ENCODE results near the gene CRISP3.

DNA sequence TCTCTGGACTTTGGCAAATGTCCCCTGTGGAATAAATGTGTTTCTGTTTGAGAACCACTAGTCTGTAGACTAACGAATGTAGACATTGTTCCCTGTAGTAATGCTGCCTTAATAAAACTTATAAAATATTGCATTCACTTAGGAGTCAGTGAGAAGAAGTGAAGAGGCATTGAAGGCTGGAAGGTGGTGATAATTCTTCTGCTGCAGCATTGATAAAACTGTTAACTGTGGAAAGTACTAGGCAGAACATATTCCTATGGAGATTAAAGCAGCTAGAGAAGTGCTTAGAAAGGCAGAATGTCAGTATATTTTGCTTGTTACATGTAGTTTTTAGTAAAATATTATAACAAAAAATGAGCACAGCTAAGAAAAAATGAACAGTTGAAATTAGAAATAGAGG lies 38.1 kb upstream of the CRISP3 start:
- TF ChIP-seq, protein P1, sequence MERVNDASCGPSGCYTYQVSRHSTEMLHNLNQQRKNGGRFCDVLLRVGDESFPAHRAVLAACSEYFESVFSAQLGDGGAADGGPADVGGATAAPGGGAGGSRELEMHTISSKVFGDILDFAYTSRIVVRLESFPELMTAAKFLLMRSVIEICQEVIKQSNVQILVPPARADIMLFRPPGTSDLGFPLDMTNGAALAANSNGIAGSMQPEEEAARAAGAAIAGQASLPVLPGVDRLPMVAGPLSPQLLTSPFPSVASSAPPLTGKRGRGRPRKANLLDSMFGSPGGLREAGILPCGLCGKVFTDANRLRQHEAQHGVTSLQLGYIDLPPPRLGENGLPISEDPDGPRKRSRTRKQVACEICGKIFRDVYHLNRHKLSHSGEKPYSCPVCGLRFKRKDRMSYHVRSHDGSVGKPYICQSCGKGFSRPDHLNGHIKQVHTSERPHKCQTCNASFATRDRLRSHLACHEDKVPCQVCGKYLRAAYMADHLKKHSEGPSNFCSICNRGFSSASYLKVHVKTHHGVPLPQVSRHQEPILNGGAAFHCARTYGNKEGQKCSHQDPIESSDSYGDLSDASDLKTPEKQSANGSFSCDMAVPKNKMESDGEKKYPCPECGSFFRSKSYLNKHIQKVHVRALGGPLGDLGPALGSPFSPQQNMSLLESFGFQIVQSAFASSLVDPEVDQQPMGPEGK (tag by site-specific recombination; IDR thresholded peaks at IDR 0.05) = no peak
- TF ChIP-seq ZNF324 (tag by site-specific recombination; IDR thresholded peaks at IDR 0.05) (no peak), ZNF146 (tag by site-specific recombination; IDR thresholded peaks at IDR 0.05) (no peak), ATF2 (tag by site-specific recombination; IDR thresholded peaks at IDR 0.05; ENCODE audit: low read depth) (no peak), YY1 (tag by site-specific recombination; IDR thresholded peaks at IDR 0.05) (no peak), ZNF530 (tag by site-specific recombination; IDR thresholded peaks at IDR 0.05; ENCODE audit: low read depth) (no peak), ZNF274 (IDR thresholded peaks at IDR 0.05; ENCODE audit: low read length) (no peak), ZNF274 (tag by site-specific recombination; IDR thresholded peaks at IDR 0.05; ENCODE audit: borderline replicate concordance) (no peak), ZNF830 (tag by site-specific recombination; IDR thresholded peaks at IDR 0.05; ENCODE audit: low read depth) (no peak), ZNF692 (tag by site-specific recombination; IDR thresholded peaks at IDR 0.05) (no peak)
- TF ChIP-seq, protein P2, sequence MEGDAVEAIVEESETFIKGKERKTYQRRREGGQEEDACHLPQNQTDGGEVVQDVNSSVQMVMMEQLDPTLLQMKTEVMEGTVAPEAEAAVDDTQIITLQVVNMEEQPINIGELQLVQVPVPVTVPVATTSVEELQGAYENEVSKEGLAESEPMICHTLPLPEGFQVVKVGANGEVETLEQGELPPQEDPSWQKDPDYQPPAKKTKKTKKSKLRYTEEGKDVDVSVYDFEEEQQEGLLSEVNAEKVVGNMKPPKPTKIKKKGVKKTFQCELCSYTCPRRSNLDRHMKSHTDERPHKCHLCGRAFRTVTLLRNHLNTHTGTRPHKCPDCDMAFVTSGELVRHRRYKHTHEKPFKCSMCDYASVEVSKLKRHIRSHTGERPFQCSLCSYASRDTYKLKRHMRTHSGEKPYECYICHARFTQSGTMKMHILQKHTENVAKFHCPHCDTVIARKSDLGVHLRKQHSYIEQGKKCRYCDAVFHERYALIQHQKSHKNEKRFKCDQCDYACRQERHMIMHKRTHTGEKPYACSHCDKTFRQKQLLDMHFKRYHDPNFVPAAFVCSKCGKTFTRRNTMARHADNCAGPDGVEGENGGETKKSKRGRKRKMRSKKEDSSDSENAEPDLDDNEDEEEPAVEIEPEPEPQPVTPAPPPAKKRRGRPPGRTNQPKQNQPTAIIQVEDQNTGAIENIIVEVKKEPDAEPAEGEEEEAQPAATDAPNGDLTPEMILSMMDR (tag by site-specific recombination; IDR thresholded peaks at IDR 0.05) = no peak
- TF ChIP-seq, protein P3, sequence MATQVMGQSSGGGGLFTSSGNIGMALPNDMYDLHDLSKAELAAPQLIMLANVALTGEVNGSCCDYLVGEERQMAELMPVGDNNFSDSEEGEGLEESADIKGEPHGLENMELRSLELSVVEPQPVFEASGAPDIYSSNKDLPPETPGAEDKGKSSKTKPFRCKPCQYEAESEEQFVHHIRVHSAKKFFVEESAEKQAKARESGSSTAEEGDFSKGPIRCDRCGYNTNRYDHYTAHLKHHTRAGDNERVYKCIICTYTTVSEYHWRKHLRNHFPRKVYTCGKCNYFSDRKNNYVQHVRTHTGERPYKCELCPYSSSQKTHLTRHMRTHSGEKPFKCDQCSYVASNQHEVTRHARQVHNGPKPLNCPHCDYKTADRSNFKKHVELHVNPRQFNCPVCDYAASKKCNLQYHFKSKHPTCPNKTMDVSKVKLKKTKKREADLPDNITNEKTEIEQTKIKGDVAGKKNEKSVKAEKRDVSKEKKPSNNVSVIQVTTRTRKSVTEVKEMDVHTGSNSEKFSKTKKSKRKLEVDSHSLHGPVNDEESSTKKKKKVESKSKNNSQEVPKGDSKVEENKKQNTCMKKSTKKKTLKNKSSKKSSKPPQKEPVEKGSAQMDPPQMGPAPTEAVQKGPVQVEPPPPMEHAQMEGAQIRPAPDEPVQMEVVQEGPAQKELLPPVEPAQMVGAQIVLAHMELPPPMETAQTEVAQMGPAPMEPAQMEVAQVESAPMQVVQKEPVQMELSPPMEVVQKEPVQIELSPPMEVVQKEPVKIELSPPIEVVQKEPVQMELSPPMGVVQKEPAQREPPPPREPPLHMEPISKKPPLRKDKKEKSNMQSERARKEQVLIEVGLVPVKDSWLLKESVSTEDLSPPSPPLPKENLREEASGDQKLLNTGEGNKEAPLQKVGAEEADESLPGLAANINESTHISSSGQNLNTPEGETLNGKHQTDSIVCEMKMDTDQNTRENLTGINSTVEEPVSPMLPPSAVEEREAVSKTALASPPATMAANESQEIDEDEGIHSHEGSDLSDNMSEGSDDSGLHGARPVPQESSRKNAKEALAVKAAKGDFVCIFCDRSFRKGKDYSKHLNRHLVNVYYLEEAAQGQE (tag by site-specific recombination; IDR thresholded peaks at IDR 0.05) = no peak
- TF ChIP-seq, protein P4, sequence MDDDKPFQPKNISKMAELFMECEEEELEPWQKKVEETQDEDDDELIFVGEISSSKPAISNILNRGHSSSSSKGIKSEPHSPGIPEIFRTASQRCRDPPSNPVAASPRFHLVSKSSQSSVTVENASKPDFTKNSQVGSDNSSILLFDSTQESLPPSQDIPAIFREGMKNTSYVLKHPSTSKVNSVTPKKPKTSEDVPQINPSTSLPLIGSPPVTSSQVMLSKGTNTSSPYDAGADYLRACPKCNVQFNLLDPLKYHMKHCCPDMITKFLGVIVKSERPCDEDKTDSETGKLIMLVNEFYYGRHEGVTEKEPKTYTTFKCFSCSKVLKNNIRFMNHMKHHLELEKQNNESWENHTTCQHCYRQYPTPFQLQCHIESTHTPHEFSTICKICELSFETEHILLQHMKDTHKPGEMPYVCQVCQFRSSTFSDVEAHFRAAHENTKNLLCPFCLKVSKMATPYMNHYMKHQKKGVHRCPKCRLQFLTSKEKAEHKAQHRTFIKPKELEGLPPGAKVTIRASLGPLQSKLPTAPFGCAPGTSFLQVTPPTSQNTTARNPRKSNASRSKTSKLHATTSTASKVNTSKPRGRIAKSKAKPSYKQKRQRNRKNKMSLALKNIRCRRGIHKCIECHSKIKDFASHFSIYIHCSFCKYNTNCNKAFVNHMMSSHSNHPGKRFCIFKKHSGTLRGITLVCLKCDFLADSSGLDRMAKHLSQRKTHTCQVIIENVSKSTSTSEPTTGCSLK (tag by site-specific recombination; IDR thresholded peaks at IDR 0.05) = no peak
- TF ChIP-seq, protein P5, sequence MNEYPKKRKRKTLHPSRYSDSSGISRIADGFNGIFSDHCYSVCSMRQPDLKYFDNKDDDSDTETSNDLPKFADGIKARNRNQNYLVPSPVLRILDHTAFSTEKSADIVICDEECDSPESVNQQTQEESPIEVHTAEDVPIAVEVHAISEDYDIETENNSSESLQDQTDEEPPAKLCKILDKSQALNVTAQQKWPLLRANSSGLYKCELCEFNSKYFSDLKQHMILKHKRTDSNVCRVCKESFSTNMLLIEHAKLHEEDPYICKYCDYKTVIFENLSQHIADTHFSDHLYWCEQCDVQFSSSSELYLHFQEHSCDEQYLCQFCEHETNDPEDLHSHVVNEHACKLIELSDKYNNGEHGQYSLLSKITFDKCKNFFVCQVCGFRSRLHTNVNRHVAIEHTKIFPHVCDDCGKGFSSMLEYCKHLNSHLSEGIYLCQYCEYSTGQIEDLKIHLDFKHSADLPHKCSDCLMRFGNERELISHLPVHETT (tag by site-specific recombination; IDR thresholded peaks at IDR 0.05) = no peak

Data from HEK293 (cell line).